Measurements from ENCODE around the gene SGCA. TPM values are rescaled to one million over a fixed set of nuclear protein-coding genes. Genes with fewer than 3 reads are reported as not detected.

Gene SGCA
- total and polyA plus RNA-seq, 2 of the 13 experiments (the other 11 are each of a cell fraction or from before 2014, with no cell fraction given) = not detected

GRCh38 chr17:50207792-50208567 is 42.2 kb downstream of the SGCA start:
- WGBS (ENCODE audit: low lambda C conversion rate) = 23% methylated on average over 8 of the region's 8 CpGs
- BruUV-seq (replicated peaks) = no TSS peak
- Histone ChIP-seq H3K27ac (ENCODE audit: extremely low read length, insufficient read depth, low read length) (no peak overlapping the region), H2AFZ (ENCODE audit: low read length) (no peak overlapping the region), H3K4me2 (ENCODE audit: low read depth, low read length) (no peak overlapping the region), H4K20me1 (ENCODE audit: insufficient read depth, low read length) (no peaks in the 10 kb centered on the region), H3K27me3 (ENCODE audit: control insufficient read depth in 1 of 2, insufficient read depth in 2 of 2, low read length in 2 of 2) (peaks cover 5 to 78% of the 10 kb centered on the region in 2 experiments), H3K79me2 (ENCODE audit: insufficient read depth, low read length) (no peaks in the 10 kb centered on the region), H3K36me3 (replicated peaks in 1 of 2; ENCODE audit: control insufficient read depth in 1 of 2, insufficient read depth in 2 of 2, low read length in 2 of 2) (no peaks in the 10 kb centered on the region), H3K4me1 (ENCODE audit: insufficient read depth, low read length) (peaks cover 46% of the 10 kb centered on the region), H3K9me3 (ENCODE audit: low read length) (no peaks in the 10 kb centered on the region), H3K4me3 (replicated peaks in 1 of 3; ENCODE audit: insufficient read depth in 1 of 3, low read depth in 2 of 3, low read length in 3 of 3) (no peak overlapping the region), H3K9ac (ENCODE audit: insufficient read depth, low read depth, low read length) (no peak overlapping the region)
- ATAC-seq (no peak), FAIRE-seq (no peak), DNase-seq (ENCODE audit: low spot score) (no peak)
- intact Hi-C loops (cut with micrococcal nuclease; ENCODE audit: unreplicated experiment) = no loop called here
- ChIA-PET POLR2A (no interaction called here), CTCF (ENCODE audit: low intra/inter-chr PET ratio, low total read pairs) (no interaction called here)
- no peak for TF ChIP-seq ZNF205 (CRISPR knock-in tag; IDR thresholded peaks at IDR 0.05)
- in situ Hi-C loops (cut with HindIII; ENCODE audit: extremely low pct_ligation_motif_present, low pct_unique_long_range_greater_than_20kb) = loop anchor here (5.0 kb wide), 1 partner anchor 64 kb away; the partner anchor contains the start of gene TMEM92

- H3K79me2 ChIP-seq (ENCODE audit: insufficient read depth, low read length) = no peaks in the 10 kb centered on the region
- ChIA-PET CTCF (ENCODE audit: low intra/inter-chr PET ratio, low total read pairs) (no interaction called here), POLR2A (no interaction called here)
- FAIRE-seq (no peak), DNase-seq (ENCODE audit: low spot score) (no peak), ATAC-seq (no peak)
- H3K4me2 ChIP-seq (ENCODE audit: low read depth, low read length) = no peak overlapping the region; the same call in 1 of the 2 replicates
- H3K27me3 ChIP-seq (ENCODE audit: control insufficient read depth in 1 of 2, insufficient read depth in 2 of 2, low read length in 2 of 2) = peaks cover 3 to 71% of the 10 kb centered on the region in 2 experiments
- in situ Hi-C loops (cut with HindIII; ENCODE audit: extremely low pct_ligation_motif_present, low pct_unique_long_range_greater_than_20kb) (loop anchor here (5.0 kb wide), 1 partner anchor 64 kb away; the partner anchor contains the start of gene TMEM92), intact Hi-C loops (cut with micrococcal nuclease; ENCODE audit: unreplicated experiment) (no loop called here)
- H3K9ac ChIP-seq (ENCODE audit: insufficient read depth, low read depth, low read length) = no peak overlapping the region
- no peak overlapping the region for H3K4me3 ChIP-seq (replicated peaks in 1 of 3; ENCODE audit: insufficient read depth in 1 of 3, low read depth in 2 of 3, low read length in 3 of 3)
- WGBS (ENCODE audit: low lambda C conversion rate) = 10% methylated on average over 3 of the region's 3 CpGs
- H3K4me1 ChIP-seq (ENCODE audit: insufficient read depth, low read length) = peaks cover 52% of the 10 kb centered on the region
- TF ChIP-seq ZNF143 (CRISPR knock-in tag; IDR thresholded peaks at IDR 0.05) (0 out of 2 replicates have a peak, but pooled peaks have one; percentile 13), DNMT3B (CRISPR knock-in tag; conservative IDR thresholded peaks at IDR 0.05) (no peak), ZNF30 (CRISPR knock-in tag; IDR thresholded peaks at IDR 0.05) (no peak), TIGD3 (CRISPR knock-in tag; IDR thresholded peaks at IDR 0.05; ENCODE audit: borderline replicate concordance) (no peak)
- H3K9me3 ChIP-seq (ENCODE audit: low read length) = no peaks in the 10 kb centered on the region
- no peaks in the 10 kb centered on the region for H4K20me1 ChIP-seq (ENCODE audit: insufficient read depth, low read length)
- H3K27ac ChIP-seq (ENCODE audit: extremely low read length, insufficient read depth, low read length) = no peak overlapping the region
- no peak overlapping the region for H2AFZ ChIP-seq (ENCODE audit: low read length)
- BruUV-seq (replicated peaks) = no TSS peak
- H3K36me3 ChIP-seq (replicated peaks in 1 of 2; ENCODE audit: control insufficient read depth in 1 of 2, insufficient read depth in 2 of 2, low read length in 2 of 2) = no peaks in the 10 kb centered on the region
Measured at GRCh38 chr17:50208611-50209061, 42.8 kb downstream of the SGCA start.
